Colonic mucosa (tissue), 4 donors: ENCODE data around the gene TTC7B. TPM values are rescaled to one million over a fixed set of nuclear protein-coding genes. Genes with fewer than 3 reads are reported as not detected.

Experiments
- DNase-seq: peaks from one replicate; pipeline ENCODE4 v3.0.0-alpha.2; 2020
- H3K27ac ChIP-seq: fragments of 200-600 bp; one replicate; pipeline ENCODE4 v1.8.0; 2021
- H3K27me3 ChIP-seq: fragments of 200-600 bp; one replicate; pipeline ENCODE4 v1.8.0; 2021
- H3K36me3 ChIP-seq: fragments of 200-600 bp; one replicate; pipeline ENCODE4 v1.8.0; 2021
- H3K4me1 ChIP-seq: fragments of 200-600 bp; one replicate; pipeline ENCODE4 v1.8.0; 2021; ENCODE audit warnings: mild to moderate bottlenecking
- H3K4me3 ChIP-seq: fragments of 200-600 bp; one replicate; pipeline ENCODE4 v1.8.0; 2021
- H3K9ac ChIP-seq, 2 donors: one replicate each; pipeline ENCODE4 v1.7.0; 2013; ENCODE audit warnings: control low read depth in 2 of 2, low read depth in 2 of 2, low read length in 2 of 2
- H3K9me3 ChIP-seq: fragments of 200-600 bp; one replicate; pipeline ENCODE4 v1.8.0; 2021
- intact Hi-C: fragments of 100-400 bp; cut with DNase I; formaldehyde crosslinking; loops from one replicate; pipeline ENCODE4 v1.14.1; 2022
- total RNA-seq, 2 donors: library from RNA; stranded (reverse); fragmentation: NEBNext Ultra II Directional in 1 of 2; extraction: Animal tissue kit (Norgen Biotek cat#: 25700) in 1 of 2; gene quantifications; one replicate each; pipeline ENCODE4 v1.2.1, GENCODE V29; 2021
- TF ChIP-seq, protein P1 (sequence below): fragments of 200-600 bp; IDR thresholded peaks from one replicate; pipeline ENCODE4 v1.8.0; 2022; ENCODE audit warnings: antibody characterized with exemption, mild to moderate bottlenecking
- donor health status: healthy.
- donor health status: DM: no; HTN: no; CAD: no.
- donor health status: DM: no; HTN: no; CAD: no.

TTC7B gene
- total RNA-seq, 2 donors from 2014 or later = 3.3 to 11.8 TPM

DNA sequence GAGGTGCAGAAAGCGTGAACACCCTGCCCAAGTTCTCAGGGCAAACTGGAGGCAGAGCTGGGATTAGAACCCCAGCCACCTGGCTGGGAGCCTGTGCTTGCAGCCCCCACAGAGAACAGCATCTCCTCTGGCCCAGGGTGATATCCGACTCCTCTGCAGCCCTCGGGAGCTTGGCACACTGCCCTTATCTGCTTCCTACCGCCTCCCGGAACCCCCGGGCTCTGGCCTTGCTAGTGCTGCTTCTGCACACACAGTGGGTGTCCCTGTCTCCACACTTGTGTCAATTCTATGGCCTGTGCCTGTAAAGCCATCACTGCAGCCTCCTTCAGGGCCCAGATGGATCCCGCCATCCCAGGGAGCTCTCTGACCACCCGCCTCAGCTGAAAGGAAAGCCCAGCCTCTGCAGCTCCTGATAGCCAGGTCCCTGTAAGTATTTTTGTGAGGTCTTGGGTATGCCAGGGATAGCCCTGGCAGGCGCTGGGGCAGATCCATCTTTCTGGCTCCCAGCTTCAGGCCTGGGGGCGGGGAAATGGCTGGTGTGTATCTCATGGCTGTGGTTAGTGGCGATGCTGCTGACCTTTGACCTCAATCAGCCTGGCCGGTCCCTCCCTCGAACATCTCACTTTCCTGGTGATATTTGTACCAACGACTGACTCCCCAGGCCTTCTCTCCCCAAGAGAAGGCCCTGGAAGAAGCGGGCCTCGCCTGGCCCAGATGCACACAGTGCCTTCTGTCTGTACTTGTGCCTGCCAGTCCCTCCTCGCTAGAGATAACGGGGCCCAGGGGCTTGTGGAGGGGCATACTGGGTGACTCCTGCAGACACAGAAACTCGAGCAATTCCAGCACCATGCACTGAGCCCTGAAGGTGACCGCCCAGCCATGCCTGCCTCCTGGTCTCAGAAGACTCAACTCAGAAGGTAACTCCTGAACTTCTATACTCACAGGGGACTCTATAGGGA lies 235.6 kb downstream of the TTC7B start:
- Histone ChIP-seq H3K36me3 (no peaks in the 10 kb centered on the region), H3K4me1 (no peaks in the 10 kb centered on the region), H3K27ac (no peak overlapping the region), H3K4me3 (no peak overlapping the region), H3K9me3 (no peaks in the 10 kb centered on the region), H3K27me3 (no peaks in the 10 kb centered on the region), H3K9ac (no peak overlapping the region)
- TF ChIP-seq, protein P1, sequence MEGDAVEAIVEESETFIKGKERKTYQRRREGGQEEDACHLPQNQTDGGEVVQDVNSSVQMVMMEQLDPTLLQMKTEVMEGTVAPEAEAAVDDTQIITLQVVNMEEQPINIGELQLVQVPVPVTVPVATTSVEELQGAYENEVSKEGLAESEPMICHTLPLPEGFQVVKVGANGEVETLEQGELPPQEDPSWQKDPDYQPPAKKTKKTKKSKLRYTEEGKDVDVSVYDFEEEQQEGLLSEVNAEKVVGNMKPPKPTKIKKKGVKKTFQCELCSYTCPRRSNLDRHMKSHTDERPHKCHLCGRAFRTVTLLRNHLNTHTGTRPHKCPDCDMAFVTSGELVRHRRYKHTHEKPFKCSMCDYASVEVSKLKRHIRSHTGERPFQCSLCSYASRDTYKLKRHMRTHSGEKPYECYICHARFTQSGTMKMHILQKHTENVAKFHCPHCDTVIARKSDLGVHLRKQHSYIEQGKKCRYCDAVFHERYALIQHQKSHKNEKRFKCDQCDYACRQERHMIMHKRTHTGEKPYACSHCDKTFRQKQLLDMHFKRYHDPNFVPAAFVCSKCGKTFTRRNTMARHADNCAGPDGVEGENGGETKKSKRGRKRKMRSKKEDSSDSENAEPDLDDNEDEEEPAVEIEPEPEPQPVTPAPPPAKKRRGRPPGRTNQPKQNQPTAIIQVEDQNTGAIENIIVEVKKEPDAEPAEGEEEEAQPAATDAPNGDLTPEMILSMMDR = no peak
- no peak for DNase-seq
- intact Hi-C loops = no loop called here

DNA sequence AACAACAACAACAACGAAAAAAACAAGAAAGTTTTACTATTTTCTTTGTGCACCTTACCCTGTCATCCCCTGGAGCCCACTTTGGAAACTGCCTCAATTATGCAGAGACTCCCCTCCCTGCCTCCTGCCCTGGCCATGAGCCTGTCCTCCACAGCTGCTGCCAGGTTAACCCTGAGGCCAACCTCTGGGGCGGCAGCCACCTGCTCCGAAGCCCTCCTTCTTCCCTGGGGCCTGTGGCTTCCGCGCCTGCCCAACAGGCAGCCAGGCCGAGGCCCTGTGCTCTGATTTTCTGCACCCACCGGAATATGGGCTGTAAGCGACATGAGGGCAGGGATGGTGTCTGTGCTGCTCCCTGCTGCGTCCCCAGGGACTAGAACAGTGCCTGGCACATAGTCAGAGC lies 236.4 kb downstream of the TTC7B start:
- Histone ChIP-seq H3K9me3 (no peaks in the 10 kb centered on the region), H3K4me3 (no peak overlapping the region), H3K27ac (no peak overlapping the region), H3K4me1 (no peaks in the 10 kb centered on the region), H3K27me3 (no peaks in the 10 kb centered on the region), H3K9ac (no peak overlapping the region), H3K36me3 (no peaks in the 10 kb centered on the region)
- intact Hi-C loops = no loop called here
- DNase-seq = no peak
- TF ChIP-seq, protein P1 = no peak

DNA sequence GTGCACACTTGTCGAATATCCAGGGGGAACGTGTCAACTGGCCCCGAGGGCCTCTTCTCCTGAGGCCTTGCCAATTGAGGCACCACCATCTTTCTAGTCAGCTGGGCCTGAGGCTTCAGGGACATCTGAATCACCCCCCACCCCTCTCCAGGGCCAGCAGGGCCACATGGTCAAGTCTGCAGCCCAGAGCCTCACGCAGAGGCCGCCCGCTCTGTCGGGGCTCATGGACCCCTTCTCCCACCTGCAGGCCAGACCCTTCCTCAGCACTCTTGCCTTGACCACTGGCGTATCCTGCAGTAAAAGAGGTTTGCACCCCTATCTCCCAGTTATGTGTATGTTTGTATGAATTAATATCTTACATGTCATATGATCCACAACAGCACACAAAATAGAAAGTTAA lies 237.1 kb downstream of the TTC7B start:
- no peak overlapping the region for H3K27ac ChIP-seq
- no peaks in the 10 kb centered on the region for H3K9me3 ChIP-seq
- H3K4me3 ChIP-seq = no peak overlapping the region
- H3K27me3 ChIP-seq = no peaks in the 10 kb centered on the region
- TF ChIP-seq, protein P1 = no peak
- H3K4me1 ChIP-seq = no peaks in the 10 kb centered on the region
- intact Hi-C loops = no loop called here
- H3K36me3 ChIP-seq = no peaks in the 10 kb centered on the region
- DNase-seq = no peak
- no peak overlapping the region for H3K9ac ChIP-seq

DNA sequence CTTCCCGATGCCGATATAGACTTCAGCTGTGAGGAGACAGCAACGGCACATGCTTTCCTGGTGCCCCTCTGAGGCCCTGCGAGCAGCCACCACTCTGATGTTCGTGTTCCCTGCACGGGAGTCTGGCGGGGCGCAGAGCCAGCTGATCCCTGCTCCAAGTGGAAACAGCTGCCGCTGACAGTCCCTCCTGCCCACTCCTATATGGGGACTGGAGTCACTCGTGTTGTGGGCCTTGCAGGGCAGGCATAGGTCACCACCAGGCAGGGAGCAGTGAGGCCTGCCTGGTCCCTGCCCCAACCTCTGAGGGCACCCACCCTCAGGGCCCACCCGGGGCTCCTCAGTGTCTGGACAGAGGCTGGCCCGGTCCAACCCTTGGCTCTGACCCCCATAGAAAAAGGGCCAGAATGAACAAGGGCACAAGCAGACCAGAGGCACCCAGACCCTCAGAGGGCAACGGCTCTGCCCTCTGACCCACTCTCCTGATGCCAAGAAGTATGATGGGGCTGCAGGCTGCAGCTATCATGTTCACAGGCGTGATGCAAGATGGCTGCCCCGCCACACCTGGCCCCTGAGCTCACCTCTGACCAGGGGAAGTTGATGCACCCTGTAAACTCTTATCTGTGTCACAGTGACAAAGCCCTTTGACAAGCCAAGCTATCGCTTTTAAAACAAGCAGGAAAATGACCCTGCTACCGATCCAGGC lies 237.8 kb downstream of the TTC7B start:
- intact Hi-C loops = no loop called here
- Histone ChIP-seq H3K36me3 (no peaks in the 10 kb centered on the region), H3K4me1 (no peaks in the 10 kb centered on the region), H3K27me3 (no peaks in the 10 kb centered on the region), H3K27ac (no peak overlapping the region), H3K9ac (no peak overlapping the region), H3K4me3 (no peak overlapping the region), H3K9me3 (no peaks in the 10 kb centered on the region)
- TF ChIP-seq, protein P1 = no peak
- no peak for DNase-seq

DNA sequence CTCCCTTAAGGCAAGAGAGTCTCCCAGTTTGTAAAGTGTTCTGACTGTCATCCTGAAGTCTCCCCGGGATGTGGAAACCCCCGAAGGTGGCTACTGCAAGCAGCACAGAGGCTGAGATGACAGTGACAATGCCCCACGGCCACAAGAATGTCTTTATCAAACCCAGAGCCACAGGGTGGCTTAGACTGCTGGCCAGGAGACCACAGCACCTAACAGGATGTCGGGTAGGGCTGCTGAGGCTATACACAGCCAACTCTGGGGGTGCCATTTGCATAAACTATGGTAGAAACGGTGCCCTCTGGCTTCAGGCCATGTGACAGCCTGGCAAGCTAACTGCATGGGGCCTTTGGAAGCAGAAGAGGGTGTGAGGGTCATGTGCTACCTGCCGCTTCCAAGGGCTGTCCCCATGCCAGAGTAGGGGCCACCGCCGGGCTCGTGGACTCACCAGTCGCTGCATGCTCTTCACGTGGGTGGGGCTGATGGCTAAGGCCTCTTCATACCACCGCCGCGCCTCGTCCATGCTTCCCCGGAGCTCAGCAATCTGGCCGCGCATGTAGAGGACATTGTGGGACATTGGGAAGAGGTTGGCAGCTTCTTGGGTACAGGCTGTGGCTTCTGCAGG lies 238.5 kb downstream of the TTC7B start:
- Histone ChIP-seq H3K4me3 (no peak overlapping the region), H3K27ac (no peak overlapping the region), H3K36me3 (no peaks in the 10 kb centered on the region), H3K9me3 (no peaks in the 10 kb centered on the region), H3K9ac (no peak overlapping the region), H3K27me3 (no peaks in the 10 kb centered on the region), H3K4me1 (no peaks in the 10 kb centered on the region)
- DNase-seq = no peak
- TF ChIP-seq, protein P1 = no peak
- intact Hi-C loops = no loop called here
